Fibroblast of skin of right biceps (primary cell): ENCODE results near the gene ENTPD5.
A peak's percentile ranks its signal among the peaks of the same experiment; 100 is the strongest.
"Not testable (repeated sequence)": the region's sequence is repeated elsewhere in the genome, so short reads cannot be mapped to it uniquely, and the experiment has no call there.

Experiments
- DNase-seq: peaks from one replicate; pipeline ENCODE4 v3.0.0-alpha.2; 2013

Gene ENTPD5

GRCh38 chr14:73942180-73942579 is 76.9 kb downstream of the ENTPD5 start:
- no peak for DNase-seq

DNA sequence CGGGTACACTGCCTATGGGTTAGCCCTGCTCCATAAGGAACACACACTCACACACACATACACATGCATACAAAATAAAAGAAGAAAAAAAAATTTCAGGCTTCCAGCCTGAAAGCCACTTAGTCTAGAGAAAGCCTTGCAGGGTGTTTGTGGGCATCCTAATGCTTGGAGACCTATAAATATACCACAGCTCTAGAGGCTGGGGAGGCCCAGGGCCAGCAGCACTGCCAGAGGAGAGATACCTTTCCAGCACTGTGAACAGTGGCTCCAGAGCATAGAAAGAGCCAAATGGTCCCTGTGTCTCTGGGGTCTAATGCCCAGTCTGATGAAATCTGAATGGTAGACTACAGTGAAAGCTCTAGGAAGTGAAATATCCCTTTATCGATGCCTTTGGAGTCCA is 82.1 kb downstream of the ENTPD5 start:
- no peak for DNase-seq

DNA sequence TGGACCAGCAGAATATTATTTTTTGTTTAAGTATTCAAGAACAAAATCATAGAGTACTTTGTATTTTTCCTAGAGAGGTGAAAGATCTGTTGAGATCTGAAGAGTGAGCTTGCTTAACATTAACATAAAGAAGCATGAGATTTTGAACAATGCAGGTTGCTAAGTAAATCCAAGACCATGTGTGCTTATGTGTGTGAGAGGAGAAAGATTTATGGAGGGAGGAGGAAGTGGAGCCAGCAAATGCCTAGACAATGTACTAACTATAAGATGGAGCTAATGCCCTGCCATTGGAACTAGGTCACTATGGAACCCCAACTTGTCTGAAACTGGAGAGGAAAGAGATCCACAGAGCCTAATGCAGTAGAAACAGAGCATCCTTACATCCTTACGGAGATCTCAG is 82.5 kb downstream of the ENTPD5 start:
- DNase-seq: no peak

DNA sequence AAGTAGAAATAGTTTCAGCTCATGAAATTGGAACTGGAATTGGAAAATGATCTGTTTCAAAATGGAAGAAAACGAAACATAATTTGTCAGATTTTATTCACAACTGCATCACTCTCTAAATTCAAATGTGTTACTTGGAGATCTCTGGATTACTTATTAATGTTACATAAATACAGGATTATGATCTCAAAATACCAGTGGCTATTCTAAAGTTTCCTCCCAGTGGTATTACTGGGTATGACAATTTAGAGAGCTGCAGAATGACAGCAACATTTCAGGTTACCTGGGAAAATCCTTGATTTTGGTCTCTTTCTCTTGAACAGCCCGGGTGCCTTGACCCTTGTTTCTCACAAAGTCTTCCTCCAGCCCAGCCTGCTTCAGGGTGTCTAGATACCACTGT is 83.4 kb downstream of the ENTPD5 start:
- DNase-seq: no peak

GRCh38 chr14:73924337-73924736 is 94.8 kb downstream of the ENTPD5 start:
- no peak for DNase-seq

DNA sequence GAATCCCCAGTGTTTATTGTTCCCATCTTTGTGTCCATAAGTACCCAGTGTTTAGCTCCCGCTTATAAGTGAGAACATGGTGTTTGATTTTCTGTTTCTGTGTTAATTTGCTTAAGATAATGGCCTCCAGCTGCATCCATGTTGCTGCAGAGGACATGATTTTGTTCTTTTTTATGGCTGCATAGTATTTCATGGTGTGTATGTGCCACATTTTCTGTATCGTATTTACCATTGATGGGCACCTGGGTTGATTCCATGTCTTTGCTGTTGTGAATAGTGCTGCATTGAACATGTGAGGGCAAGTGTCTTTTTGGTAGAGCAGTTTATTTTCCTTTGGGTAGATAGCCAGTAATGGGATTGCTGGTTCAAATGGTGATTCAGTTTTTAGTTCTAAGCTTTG is 99.6 kb downstream of the ENTPD5 start:
- not testable (repeated sequence) for DNase-seq

DNA sequence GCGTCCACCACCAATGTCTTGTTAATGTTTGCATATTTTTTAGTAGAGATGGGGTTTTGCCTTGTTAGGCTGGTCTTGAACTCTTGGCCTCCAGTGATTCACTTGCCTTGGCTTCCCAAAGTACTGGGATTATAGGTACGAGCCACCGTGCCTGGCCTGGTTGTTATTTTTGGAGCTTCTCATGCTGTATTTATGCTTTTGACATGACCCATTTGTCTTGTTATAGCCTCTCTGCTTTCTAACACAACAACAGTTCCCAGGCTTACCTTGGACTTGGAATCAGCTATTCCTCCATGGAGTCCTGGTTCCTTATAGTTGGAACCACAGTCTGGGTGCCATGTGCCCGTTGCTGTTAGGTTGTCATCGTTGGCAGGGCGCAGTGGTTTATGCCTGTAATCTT is 102.8 kb downstream of the ENTPD5 start:
- no peak for DNase-seq

DNA sequence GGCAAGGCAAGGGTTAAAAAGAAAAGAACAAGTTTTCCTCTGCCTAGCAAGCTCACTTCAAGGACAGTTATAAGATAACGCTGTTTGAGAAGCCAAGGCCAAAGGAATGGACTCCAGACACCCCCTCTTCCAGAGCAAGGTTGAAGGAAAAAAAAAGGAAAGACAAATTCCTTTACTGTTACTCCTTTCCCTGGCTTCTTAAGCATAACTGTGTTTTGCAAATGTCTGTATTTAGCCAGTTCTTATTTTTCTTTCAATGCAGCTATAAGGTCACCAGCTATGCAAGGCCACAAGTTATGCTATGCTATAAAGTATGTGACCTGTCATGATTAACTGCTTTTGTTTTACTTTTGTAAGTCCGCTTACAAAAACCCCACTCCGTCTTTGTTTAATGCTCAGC is 105.8 kb downstream of the ENTPD5 start:
- peak; percentile 6 for DNase-seq

DNA sequence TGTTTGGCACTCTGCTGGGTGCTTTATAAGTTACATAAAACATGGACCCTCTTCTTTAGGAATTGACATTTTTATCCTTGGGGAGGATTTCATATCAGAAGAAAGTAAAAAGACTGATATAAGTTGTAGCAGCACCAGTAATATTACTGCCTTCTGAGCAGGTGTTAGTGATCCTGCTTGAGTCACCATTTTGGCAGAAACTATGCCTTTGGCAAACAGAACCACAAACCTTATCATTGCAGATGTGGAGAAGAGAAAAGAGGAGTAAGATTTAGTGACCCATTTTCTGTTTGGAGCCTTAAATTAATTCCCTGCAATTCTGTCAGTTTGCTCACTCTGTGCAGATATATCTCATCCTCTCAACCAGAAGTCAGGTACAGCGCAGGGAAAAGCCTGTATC is 109.4 kb downstream of the ENTPD5 start:
- DNase-seq: no peak
